ENCODE measurements around the gene SH3BP4.

SH3BP4 gene

GRCh38 chr2:234951664-234952269, at the start of gene SH3BP4:
SH3BP4 (plus strand) TSS chr2:234952017; CDS start chr2:235035003, 82,986 bp downstream.
- DNase-seq: peak; percentile 19

DNA sequence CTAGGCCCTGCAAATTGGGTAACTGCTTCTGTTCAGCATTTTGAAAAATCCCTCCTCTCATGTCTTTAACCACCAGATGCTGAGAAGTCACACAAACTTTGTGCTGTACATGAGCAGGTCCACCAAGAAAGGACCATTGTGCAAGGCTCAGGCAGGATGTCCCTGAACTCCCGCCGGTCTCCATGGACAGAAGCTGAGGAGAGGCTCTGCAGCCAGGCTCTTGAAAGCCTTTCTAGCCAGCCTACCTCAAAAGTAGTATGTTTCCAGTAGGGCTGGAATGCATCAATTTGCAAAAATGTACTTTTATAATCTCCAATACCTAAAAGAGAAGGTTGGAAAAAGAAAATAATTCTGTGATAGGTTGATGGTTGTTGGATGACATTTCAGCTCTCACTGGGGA, 47.0 kb upstream of the SH3BP4 start:
- DNase-seq: no peak

- DNase-seq: no peak
Observed at GRCh38 chr2:234905547-234906265, 46.1 kb upstream of the SH3BP4 start.

GRCh38 chr2:234910186-234910679, 41.6 kb upstream of the SH3BP4 start:
- DNase-seq: no peak

GRCh38 chr2:234911271-234911670, 40.5 kb upstream of the SH3BP4 start:
- no peak for DNase-seq

DNA sequence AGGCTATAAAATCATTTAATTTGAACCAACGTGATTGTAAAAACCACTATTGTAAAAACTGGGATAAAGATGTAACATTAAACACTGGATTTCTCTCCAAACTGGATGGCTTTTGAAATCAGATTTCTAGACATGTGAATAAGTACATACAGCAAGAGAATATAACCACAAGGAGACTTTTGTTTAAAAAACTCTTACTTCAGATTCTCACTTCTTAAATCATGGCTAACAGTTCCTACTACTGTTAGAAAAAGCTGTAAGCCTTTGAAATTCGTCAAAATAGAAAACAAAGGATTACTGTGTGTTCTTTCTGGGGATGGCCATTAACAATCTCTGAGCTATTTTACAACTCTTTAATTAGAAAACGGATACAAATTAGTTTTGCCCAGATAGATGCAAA, 39.4 kb upstream of the SH3BP4 start:
- no peak for DNase-seq

DNA sequence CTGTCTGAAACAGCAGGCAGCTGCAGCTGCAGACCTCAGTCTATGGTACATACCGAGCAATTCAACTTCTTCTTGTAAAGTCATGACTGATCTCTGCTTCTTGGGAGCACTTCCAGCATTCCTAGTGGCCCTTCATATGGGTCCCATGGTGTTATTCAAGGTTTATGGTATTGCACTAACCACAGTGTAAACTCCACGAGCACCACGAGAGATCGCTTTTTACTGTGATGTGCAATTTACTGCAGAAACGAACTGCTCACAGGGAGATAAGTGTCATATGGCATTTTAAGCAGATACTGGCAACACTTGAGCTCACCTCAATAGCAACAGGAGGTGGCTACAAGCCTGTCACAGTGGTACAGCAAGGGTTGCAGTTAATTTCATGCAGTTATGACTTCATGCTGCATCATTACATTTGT, 38.6 kb upstream of the SH3BP4 start:
- no peak for DNase-seq

- DNase-seq: no peak
Observed at GRCh38 chr2:234914371-234915154, 37.3 kb upstream of the SH3BP4 start.

DNA sequence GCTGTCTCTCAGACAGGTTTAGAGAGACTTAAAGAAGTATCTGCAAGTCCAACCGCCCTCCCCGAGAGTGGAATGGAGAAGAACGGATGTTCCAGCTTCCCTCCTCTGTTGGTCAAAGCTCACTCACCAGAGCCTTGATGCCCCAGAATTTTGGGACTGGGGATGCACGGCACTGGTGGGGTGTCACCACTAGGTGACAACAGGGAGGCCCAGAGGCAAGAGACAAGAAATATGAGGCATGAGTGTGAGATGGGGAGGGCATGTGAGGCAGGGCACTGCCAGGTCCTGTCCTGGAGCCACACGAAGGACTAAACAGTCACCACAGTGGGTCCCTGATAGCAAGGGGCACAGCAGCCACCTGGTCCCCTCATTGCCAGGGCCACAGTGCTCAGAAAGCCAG, 35.1 kb upstream of the SH3BP4 start:
- no peak for DNase-seq

GRCh38 chr2:234917211-234917975, 34.4 kb upstream of the SH3BP4 start:
- no peak for DNase-seq

GRCh38 chr2:234919711-234920110, 32.1 kb upstream of the SH3BP4 start:
- DNase-seq: no peak

GRCh38 chr2:234920836-234921235, 31.0 kb upstream of the SH3BP4 start:
- DNase-seq: no peak

DNA sequence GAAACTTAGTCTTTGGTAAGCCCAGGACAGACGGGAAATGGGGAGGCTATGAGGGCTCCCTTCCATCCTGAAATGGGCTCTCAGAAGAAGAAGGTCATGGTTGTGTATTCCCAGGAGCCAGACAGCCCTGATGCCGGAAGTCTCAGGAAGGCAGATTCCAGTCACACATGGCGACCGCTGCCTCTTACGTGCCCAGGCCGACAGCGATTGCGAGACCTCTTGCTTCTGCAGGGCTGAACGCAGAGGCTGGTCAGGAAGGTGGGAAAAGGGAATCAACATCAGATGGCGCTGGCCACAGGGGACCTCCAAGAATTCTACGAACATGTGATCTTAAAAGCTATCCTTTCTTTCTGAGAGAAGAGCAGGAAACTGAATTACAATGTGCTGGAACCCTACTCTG, 22.8 kb upstream of the SH3BP4 start:
- DNase-seq: no peak

- no peak for DNase-seq
Observed at GRCh38 chr2:234930397-234930796, 21.4 kb upstream of the SH3BP4 start.

DNA sequence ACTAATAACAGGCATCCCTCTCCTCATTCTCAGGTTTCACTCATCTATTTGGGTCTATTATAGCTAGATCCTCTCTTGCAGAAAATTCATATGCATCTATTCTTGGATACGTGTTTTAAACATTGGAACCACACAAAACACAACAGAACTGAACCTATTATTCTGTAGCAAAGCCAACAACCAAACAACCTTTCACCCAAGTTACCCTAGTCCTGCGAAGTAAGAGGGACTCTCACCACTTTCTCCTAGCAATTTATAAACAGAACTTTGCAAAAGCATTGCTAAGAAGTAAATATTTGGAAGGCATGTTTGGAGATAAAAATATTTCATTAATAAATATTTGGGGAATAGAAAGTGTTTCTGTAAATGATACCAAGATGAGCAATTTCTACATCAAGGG, 20.4 kb upstream of the SH3BP4 start:
- DNase-seq: no peak

GRCh38 chr2:234932591-234933168, 19.1 kb upstream of the SH3BP4 start:
- no peak for DNase-seq

DNA sequence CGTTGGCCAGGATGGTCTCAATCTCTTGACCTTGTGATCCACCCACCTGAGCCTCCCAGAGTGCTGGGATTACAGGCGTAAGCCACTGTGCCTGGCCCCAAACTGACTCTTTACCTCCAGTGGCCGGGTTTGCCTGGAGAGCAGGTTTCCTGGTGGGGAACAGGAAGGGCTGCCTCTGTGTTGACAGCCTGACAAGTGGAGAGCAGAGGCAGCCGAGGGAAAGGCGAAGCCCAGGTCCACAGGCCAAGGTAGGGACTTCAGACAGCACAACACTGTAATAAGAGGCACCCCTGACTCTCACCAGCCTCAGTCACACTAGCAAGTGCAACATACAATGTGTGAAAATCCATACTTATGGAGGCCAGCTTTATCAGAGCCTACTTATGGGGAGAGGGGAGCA, 16.5 kb upstream of the SH3BP4 start:
- no peak for DNase-seq

DNA sequence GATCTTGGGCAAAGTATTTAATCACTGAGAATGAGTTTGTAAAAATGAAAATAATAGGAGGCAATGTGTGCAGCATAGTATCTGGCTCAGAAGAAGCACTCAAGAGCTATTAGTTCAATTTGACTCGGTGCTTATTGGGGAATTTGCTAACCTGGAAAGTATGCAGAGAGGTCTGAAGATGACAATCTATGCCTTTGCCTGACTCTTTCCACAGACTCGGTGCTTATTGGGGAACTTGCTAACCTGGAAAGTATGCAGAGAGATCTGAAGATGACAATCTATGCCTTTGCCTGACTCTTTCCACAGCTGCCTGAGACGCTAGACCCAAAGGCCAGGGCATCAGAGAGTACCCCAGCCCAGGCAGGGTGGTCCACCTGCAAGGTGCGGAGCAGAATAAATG, 12.2 kb upstream of the SH3BP4 start:
- DNase-seq: no peak

DNA sequence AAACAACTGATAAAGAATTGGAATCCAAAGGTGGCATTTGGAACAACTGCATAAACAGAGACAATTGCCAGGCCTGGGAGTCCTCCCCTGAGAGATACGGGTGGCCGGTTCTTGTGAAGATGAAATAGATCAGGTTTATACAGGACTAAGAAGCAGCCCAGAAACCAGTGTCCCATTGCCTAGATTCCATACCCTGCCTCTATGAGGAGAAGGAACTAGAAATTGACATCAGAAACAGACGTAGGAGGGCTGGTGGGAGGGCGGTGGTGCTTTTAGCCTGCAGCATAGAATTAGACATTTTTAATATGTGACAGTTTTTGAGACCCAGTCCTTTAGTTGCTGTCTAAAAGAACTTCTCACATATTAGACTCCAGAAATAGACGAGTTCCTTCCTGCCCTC, 11.8 kb upstream of the SH3BP4 start:
- no peak for DNase-seq

DNA sequence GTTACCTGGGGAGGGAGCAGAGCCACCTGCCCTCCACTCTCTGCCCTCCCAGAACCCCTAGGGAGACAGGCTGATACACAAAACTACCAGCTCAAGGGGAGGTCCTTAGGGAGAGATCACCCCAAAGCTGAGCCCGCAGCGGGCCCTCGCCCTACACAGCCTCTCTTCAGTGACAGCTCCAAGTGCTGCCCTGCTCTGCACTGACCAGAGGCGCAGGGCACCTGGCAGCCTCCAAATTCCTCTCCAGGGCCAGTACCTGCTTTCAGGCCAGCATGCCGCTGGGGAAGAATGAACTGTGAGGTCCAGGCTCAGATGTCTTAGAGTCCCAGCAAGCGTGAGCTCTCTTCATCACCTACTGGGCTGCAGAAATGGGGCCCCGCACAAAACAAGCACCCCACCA, 11.3 kb upstream of the SH3BP4 start:
- DNase-seq: no peak

DNA sequence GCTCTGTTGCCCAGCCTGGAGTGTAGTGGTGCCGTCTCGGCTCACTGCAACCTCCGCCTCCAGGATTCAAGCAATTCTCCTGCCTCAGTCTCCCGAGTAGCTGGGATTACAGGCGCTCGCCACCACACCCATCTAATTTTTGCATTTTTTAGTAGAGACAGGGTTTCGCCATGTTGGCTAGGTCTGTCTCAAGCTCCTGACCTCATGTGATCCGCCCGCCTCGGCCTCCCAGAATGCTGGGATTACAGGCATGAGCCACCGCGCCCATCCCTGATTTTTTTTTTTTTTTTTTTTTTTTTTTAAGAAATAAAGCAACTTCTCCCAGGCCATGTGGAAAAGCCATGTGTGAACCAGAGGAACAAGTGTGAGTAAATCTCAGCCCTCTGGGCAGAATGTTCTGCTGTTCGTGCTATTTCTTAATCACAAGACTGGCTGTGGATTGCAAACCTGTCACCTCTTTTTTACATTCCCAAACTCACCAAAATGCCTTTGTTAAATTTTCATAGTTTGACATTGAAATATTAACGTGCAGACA, 6.4 kb upstream of the SH3BP4 start:
- no peak for DNase-seq

DNA sequence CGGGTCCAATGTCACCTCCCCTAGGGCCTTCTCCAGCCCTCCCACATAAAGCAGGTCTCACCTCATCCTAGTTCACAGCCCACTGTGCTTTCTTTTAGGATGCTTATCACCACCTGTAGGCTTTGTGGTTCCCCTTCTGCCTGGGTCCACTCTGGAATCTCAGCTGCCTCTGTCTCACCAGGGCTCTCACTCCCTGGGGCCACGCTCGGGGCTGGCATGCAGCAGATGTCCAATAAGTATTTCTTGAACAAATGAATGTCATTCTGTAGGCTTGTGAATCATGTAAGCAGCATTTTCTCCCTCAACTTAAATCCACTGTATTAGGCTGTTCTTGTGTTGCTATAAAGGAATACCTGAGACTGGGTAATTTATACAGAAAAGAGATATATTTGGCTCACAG, 4.3 kb upstream of the SH3BP4 start:
- DNase-seq: no peak
